HG02623 (cell line): ENCODE data around the gene RGS19.

Experiments used
- ATAC-seq: cut with Tn5 transposase; IDR thresholded peaks from one replicate; pipeline ENCODE4 v1.9.1; 2021; ENCODE audit warnings: moderate library complexity; ENCODE audit not compliant: unreplicated experiment

The RGS19 gene

DNA sequence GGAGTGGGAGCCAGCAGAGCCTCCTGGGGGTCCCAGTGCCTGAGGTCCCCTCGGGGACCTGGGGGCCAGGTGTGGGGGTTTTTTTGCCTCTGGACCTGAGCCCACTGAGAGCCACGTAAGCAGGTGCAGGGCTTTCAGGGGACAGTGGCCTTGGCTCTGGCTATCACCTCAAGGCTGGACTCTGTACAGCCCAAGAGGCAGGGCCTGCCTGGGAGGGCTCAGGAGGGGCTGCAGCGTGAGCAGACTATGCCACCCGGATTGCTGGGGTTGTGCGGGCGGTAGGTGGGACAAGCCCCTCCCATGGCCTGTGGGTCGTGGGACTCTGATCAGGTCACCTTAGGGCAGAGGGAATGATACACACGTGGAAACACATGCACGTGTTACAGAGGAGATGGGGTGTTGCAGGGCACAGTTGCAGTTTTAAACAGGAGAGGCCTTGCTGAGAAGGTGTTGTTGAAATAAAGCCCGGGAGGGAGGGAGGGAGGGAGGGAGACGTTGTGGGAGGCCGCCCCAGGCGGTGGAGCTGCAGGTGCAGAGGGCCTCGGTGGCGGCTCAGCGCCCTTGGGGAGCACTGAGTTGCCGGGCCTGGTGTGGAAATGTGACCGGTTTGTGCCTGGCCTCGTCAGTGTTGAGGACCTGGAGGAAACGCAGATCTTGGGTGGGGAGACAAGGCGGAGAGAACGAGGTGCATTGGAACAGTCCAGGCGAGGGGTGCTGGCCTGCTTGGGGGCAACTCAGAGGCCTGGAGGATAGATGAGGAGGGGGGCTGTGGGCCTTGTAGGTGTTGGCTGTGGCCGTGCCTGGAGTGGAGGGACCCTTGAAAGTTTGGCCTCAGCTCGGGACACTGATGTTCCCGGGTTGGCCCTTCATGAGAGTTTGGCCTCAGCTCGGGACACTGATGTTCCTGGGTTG is 14.0 kb downstream of the RGS19 start:
- no peak for ATAC-seq

DNA sequence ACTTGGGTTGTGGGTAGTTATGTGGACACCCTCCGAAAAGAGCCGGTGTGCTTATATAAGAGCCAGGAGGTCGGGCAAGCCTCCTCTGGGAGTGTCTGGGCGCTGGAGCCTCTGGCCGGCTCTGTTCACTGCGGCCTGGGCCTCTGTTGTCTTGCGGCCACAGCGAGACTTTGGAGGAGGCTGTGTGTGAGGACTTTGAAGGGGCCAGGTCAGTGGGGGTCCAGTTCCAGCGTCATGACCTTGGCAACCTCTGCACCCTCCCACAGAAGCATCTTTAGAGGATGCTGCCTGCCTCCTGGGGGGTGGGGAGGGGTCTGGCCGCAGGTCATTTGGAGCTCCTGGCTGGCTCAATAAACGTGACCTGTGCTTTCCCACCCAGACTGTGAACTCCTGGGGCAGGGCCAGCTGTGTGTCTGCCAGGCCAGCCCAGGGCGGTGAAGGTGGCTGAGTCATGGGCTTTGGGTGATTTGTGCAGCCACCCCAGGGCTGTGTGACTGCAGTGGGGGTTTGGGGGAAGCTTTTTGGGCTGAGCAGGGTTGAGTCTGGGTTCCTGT is 15.1 kb downstream of the RGS19 start:
- ATAC-seq: no peak

DNA sequence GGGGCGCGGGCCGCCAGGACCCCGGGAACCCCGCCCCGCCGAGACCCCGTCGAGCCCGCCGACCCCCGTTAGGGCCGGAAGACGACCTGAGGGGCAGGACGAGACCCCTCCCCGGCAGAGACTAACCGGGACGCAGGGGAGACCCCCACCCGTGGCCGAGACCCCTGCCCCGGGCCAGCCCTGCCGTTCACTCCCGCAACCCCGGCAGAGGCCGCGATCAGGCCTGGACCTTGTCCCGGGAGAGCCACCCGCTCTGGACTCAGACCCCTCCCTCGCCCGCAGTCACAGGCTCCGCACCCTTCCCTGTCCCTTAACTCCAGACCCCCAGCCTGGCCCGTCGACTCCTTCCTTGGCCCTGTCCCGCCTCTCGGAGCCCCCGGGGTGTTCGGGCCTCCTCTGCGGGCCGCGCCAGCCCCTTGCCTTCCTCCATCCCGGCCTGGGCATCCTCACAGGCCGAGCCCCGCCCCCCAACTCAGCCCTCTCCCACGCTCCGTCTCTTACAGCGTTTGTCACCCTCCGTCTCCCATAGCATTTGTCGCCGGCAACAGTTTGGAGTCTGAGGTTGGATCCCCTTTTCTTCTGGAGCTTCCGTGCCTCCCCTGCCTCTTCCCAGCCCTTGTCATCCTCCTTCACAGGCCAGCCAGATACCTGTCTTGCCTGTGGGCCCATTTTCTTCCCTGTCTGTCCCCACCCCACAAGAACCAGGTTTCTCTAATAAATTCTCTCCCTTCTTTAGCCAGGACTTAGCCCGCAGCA is 15.8 kb downstream of the RGS19 start:
- ATAC-seq: no peak

DNA sequence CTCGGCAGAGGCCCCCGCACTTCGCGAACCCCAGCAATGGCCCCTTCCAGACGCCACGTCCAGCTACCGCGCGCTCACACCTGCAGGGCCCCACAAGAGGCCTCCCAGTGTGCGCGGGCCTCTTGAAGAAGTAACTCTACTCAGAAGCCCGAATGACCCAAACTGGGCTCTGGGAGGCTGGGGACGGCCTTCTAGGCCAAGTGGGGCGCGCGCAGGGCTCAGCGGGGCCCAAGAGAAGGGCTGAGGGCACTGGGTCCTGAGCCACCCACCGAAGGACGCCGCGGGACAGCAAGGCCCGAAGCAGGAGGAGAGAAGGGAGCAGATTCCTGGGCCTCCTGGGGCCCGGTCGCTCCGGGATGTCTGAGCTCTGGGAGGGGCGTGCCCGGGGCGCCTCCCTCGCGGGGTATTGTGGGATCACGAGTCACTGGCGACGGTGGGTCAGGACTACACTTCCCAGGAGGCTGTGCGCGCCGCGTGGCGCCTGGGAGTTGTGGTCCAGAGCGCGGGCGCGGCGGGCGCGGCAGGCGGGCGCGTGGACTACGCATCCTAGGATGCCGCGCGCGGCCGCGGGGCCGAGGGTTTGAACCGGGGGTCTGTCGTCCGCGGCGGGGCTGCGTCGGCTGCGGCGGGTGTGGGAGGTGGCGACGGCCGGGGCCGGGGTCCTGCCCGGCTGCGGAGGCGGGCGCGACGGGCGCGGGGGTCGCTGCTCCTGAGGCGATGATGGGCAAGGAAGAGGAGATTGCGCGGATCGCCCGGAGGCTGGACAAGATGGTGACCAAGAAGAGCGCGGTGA is 16.5 kb downstream of the RGS19 start, which contains the start of gene TCEA2:
Gene TCEA2, plus strand, starts transcription at position 603 of the 793 bp plus-strand sequence. Its CDS starts 115 bp downstream, at position 718.
- ATAC-seq: peak; percentile 79

DNA sequence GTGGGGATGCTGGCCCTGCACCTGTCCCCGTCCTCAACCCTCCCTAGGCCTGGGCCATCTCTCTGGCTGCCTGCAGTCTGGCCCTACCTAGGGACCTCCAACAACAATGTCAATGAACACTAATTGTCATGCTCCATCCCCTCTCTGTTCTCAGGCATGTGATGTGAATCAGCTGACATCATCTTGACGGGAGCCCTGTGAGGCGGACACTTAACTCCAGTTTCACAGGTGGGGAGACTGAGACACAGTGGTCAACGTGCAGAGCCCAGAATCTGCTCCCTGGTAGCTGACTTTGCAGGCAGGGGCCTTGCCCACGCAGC is 17.1 kb downstream of the RGS19 start:
- no peak for ATAC-seq

DNA sequence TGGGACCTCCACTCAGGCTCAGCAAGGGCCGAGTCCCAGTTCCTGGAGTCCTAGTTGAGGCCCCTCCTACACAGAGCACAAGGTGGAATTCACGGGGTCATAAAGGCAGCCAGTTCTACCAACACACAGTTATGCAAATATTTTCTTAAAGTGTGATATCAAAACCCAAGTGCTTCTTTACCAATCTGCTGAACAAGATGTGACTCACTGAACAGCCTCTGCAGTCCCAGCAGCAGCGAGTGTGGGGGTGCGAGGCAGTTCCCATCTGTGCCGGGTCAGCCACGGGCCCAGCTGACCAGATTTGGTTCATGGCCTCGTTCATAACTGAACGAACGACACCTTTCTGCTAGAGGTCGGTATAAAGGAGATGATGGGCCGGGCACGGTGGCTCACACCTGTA is 20.8 kb downstream of the RGS19 start:
- ATAC-seq: no peak

DNA sequence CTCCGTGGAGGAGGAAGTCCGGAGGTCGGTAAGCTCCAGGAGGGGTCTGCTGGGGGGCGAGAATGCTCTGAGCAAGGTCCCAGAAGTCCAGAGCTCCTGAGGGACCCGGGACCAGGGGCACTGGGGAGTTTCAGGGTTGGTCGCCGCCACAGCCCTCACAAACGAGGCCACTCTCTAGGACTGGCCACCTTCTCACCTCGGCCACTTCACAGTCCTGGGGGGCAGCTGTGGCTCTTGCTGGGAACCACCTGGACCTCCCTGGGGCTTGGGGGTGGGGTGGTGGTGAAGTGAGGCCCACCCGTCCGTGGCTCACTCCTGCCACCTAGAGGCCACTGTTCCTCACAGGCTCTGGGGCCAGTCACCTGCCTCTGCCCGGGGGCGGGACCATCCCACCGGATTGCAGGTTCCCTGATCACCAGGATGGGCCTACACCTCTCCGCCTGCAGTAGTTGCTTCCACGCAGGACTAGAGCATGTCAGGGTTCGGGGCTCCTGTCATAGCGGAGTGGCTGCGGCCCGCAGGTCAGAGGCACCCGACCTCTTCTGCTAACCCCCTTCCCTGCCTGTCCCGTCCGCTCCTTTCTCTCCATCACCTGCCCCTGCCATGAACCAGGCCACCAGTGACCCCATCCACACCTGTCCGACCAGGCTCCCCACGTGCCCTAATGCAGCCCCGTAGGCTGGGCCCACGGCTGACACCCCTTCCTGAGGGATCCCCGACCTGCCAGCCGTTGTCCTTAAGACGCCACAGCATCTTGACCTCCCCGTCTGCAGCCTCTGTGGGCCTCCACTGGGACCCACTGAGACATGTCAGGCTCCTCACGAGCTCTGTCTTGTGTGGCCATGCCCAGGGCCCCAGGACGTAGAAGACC is 21.5 kb downstream of the RGS19 start:
- no peak for ATAC-seq

DNA sequence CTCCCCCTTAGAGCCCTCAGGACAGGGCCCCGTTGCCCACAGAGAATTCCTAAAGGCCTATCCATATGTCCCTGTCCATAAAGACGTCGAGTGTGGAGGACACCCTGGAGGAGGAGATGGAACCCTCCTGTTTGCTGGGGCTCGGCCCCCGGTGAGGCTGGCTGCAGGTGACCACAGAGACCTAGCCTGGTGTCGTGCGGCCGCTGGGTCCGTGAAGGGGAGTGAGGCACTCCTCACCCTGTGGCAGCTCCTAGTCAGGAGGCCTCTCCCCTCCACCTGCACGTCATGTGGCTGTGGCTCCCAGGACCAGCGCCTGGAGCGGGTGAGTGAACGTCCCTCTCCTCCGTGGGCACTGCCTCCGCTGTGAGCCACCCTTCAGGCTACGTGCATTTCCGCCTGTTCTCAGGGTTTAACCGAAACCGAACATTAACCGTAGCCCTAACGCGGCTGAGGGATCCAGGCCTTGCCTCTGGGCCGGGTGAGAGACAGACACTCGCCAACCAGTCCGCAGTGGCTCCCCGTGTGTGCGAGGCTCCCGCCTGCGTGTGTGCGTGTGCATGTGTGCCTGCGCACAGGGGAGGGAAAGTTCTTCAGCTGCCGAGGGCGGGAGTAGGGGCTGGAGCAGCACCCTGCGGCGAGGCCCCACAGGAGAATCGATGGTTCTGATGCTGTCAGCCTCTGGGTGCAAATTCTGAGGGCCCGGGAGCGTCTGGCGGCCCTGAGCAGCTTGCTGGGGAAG is 22.3 kb downstream of the RGS19 start:
- no peak for ATAC-seq

DNA sequence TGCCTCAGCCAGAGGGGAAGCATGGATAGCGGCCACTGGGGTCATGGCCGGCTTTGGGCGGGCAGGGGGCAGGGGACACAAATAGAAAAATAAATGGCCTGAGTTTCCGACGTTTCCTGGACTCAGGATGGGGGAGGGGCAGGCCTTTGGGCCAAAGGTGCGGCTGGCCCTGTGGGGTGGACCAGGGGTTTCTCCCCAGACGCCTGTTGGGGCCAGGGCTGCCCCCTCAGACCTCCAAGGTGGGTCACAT is 22.8 kb downstream of the RGS19 start:
- ATAC-seq: no peak

DNA sequence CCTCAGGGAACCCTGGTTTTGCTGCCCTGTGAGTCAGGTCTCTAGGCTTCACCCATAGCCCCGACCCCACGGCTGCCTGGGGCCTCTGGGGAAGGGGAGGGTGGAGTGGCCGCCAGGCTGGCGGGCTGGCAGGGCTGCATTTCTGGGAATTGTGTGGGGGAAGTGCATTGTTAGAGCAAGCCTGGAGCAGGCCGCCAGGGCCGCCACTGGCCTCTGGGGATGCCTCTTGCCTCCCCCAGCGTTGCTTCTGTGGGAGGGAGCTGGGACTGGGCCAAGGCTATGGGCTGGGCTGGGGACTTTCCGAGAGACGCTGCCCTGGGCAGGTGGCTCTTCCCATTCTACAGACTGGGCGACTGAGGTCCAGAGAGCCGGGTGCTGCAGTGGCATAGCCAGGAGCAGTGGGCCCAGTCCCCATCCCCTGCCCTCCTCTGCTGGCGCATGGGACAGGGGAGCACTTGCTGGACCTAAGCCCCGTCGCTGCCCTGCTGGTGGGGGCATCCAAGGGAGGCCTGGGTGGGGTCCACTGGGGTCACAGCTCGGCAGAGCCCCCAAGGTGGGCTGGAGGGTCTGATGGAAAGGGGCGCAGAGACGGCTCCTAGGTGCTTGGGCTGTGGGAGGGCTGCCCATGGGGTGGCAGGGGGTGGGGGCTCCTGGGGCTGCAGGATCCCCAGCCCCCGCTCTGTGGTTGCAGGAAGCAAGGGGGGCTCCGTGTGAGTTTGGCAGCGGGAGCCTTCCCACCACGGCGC is 23.3 kb downstream of the RGS19 start:
- no peak for ATAC-seq

DNA sequence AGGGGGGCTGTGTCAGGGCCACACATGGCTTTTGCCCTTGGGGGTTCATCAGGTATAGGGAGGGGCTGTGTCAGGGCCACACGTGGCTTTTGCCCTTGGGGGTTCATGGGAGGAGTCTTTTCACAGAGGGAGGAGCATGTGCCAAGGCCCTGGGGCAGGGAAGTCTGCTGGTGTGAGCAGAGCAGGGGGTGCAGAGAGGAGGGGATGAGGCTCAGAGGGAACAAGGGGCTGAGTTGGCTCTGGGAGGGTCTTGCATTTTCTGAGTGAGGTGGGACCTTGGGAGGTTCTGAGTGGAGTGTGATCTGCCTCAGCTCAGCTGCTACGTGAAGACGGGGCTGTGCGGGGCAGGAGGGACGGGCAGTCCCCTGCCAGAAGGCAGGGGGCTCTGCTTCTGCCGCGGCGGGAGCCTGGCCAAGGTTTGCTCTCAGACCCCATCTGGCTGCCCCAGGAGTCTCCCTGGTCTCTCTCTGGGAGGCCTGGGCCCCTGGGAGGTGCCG is 23.9 kb downstream of the RGS19 start:
- no peak for ATAC-seq

DNA sequence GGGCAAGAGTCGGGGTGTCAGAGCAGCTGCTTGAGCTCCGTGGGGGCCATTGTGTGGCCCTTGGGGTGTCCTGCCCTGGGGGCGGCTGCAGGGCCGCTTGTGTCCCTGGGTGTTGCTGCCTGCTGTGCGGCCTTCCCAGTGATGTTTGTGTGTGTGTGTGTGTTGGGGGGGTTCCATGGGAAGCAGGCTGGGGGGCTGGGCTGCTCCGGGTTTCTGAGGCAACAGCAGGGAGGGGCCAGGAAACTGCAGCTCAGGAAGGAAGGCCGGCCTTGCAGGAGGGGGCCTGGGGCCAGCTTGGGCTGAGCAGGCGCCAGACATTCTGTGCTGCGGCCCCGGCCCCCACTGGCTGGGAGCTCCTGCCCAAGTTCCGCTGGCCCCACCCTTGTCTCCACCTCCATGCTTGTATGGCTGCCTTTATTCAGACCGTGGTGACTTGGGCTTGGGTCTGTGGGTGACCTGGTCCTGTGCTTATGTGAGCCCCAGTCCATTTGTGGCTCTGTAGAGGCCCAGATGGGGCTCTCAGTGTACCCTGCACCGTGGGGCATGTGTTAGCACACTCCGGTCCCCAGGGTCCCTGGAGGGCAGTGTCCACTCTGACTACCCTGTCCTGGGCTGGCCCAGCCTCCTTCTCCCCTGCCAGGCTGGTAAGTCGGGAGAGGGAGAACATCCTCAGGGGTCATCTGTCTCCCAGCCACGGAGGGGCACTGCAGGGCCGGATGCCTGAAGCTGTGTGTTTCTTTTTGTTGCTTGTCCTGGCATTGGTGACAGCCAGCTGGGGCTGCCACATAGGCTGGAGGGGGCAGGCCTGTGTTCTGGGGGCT is 25.3 kb downstream of the RGS19 start:
- ATAC-seq: no peak

DNA sequence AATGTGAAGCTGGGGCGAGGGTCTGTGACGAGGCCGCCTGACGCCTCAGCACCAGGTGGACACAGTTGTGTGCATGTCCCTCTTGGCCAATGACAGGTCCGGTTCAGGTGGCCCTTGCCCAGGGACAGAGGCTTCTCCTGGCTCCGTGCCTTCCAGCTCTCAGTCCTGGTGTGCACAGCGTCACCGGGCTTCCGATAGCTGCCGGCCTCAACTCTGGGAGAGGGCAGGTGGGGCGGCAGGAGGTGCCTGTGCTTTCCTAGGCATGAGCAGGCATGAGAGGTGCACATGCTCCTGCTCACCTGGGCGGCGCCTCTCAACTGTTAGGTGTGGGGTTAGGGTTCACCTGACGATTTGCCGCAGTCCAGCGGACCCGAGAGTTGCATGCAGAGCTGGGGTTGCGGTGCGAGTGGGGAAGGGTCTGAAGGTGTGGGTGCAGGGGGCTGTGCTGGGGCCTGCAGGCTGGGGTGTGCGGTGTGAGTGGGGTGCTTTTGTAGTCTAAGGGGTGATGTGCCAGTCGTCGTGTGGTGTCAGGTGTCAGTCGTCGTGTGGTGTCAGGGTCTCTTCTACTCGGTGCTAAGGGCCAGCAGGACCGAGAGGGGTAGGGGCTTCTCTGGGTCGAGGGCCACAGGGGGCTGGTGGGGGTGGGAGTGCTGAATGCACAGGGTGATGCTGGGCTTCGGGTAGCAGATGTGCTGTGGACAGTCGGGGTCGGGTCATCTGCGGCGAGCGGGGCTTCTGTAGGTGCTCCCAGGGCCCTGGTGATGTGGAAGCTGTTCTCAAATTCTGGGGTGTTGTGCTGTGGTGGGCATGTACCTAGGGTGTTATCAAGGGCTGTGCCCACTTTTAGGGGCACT is 26.1 kb downstream of the RGS19 start:
- ATAC-seq: no peak

DNA sequence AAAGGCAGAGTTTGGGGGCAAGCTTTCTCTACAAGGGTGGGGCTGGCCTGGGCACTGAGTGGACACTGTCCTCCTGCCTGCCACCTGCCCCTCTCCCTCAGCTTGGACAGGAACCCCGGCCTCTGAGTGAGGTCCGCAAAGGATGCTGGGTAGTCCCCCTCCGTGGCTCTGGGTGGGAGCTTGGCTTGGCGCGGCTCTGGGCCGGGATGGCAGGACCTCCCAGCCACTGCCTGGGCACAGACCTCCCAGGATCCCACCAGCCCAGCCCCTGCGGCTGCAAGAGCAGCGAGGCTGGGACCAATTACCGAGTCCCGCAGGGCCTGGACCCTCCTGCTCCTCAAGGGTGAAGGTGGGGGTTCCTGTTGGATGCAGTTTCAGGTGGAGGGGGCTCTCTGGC is 27.0 kb downstream of the RGS19 start:
- no peak for ATAC-seq

DNA sequence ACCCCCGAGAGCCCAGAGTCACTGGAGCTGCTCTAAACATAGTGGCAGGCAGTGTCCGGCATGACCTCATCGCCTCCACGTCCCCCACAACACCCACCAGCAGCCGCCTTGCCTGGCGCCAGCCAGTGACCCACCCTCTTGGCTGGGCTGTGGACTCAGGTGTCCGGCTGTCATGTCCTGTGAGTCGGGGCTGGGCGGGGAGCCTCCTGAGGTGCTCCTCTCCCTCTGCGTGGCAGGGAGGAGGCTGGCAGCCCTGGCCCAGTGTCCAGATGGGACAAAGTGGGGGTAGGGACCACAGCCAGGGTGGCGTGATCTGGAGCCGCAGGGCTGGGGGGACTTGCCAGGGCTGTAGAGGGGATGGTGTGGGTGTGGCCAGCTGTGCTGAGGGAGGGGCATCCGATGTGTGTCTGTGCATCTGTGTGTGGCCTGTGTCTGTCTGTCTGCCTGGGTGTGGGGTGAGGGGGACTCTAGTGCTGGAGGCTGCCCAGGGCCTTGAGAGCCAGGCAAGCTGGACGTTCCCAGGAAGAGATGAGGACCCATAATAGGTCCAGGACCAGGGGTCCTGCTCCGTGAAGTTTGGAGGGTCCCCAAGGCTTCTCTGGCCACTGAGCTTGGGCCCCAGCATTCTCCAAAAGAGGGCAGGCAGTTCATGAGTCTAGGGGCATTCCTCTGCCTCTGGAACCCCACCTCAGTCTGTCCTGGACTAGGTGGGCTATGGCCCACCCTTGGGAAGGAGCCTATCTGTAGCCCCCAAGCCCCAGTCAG is 27.6 kb downstream of the RGS19 start:
- ATAC-seq: no peak

DNA sequence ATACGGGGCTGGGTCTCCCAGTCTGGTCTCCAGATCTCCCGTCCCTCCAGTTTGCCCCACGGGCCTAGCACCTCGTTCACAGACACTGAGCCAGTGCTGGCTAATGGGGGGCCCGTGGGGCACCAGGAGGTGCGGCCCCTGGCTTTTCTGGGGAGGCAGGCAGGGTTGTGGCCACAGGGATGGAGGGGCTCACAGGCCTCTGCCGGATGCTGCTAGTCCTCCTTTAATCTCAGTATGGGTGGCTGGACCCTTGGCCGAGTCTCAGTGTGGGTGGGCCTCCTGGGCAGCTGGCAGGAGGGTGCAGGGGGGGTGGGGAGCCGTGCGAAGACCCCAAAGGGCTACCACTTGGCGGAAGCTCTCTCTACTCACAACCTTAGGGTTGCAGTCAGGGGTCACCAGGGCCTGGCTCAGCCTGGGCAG is 28.3 kb downstream of the RGS19 start:
- ATAC-seq: no peak
